ENCODE measurements around the gene PTPRT.

Gene PTPRT

GRCh38 chr20:42708266-42708665, 481.4 kb downstream of the PTPRT start:
- no peak for TF ChIP-seq SUZ12 (IDR thresholded peaks at IDR 0.05)
- no peak for TF ChIP-seq CTBP1 (IDR thresholded peaks at IDR 0.05; ENCODE audit: borderline replicate concordance)
- no peak for TF ChIP-seq NFRKB (IDR thresholded peaks at IDR 0.05)
- no peak for TF ChIP-seq LEF1 (IDR thresholded peaks at IDR 0.05; ENCODE audit: borderline replicate concordance)
- no peak for TF ChIP-seq FOXM1 (IDR thresholded peaks at IDR 0.05; ENCODE audit: borderline replicate concordance)
- no peak for TF ChIP-seq L3MBTL2 (conservative IDR thresholded peaks at IDR 0.05)
- no peak for TF ChIP-seq SP1 (IDR thresholded peaks at IDR 0.05)
- TF ChIP-seq BHLHE40 (IDR thresholded peaks at IDR 0.05; ENCODE audit: borderline replicate concordance): no peak
- no peak for DNase-seq (ENCODE audit: extremely low spot score)
- CTCF ChIA-PET: no interaction called here
- POLR2A ChIA-PET: no interaction called here

- no peak for TF ChIP-seq ZNF384 (IDR thresholded peaks at IDR 0.05)
- no peak for TF ChIP-seq SUZ12 (IDR thresholded peaks at IDR 0.05)
- no peak for TF ChIP-seq FOXA1 (IDR thresholded peaks at IDR 0.05)
- TF ChIP-seq HDGF (IDR thresholded peaks at IDR 0.05; ENCODE audit: borderline replicate concordance): no peak
- TF ChIP-seq NFRKB (IDR thresholded peaks at IDR 0.05): no peak
- TF ChIP-seq CTBP1 (IDR thresholded peaks at IDR 0.05; ENCODE audit: borderline replicate concordance): no peak
- TF ChIP-seq ELF4 (IDR thresholded peaks at IDR 0.05): no peak
- TF ChIP-seq LEF1 (IDR thresholded peaks at IDR 0.05; ENCODE audit: borderline replicate concordance): no peak
- TF ChIP-seq FOXK2 (IDR thresholded peaks at IDR 0.05): no peak
- TF ChIP-seq ARNT (IDR thresholded peaks at IDR 0.05): no peak
- TF ChIP-seq FOXM1 (IDR thresholded peaks at IDR 0.05; ENCODE audit: borderline replicate concordance): no peak
- TF ChIP-seq SP1 (IDR thresholded peaks at IDR 0.05): no peak
- no peak for TF ChIP-seq PKNOX1 (IDR thresholded peaks at IDR 0.05)
- no peak for TF ChIP-seq L3MBTL2 (conservative IDR thresholded peaks at IDR 0.05)
- no peak for TF ChIP-seq BHLHE40 (IDR thresholded peaks at IDR 0.05; ENCODE audit: borderline replicate concordance)
- no peak for TF ChIP-seq TARDBP (IDR thresholded peaks at IDR 0.05)
- ChIA-PET POLR2A (no interaction called here), CTCF (no interaction called here)
- DNase-seq (ENCODE audit: extremely low spot score): no peak
These were observed 482.9 kb downstream of the PTPRT start for GRCh38 chr20:42706759-42707158.

GRCh38 chr20:42705550-42705949, 484.2 kb downstream of the PTPRT start:
- no peak for DNase-seq (ENCODE audit: extremely low spot score)
- TF ChIP-seq PKNOX1 (IDR thresholded peaks at IDR 0.05): no peak
- no peak for TF ChIP-seq ELF4 (IDR thresholded peaks at IDR 0.05)
- TF ChIP-seq BHLHE40 (IDR thresholded peaks at IDR 0.05; ENCODE audit: borderline replicate concordance): no peak
- TF ChIP-seq FOXA1 (IDR thresholded peaks at IDR 0.05): no peak
- no peak for TF ChIP-seq L3MBTL2 (conservative IDR thresholded peaks at IDR 0.05)
- no peak for TF ChIP-seq NFRKB (IDR thresholded peaks at IDR 0.05)
- POLR2A ChIA-PET: no interaction called here
- CTCF ChIA-PET: no interaction called here

GRCh38 chr20:42703744-42704143, 486.0 kb downstream of the PTPRT start:
- ChIA-PET POLR2A (no interaction called here), CTCF (no interaction called here)
- no peak for DNase-seq (ENCODE audit: extremely low spot score)
- TF ChIP-seq HDGF (IDR thresholded peaks at IDR 0.05; ENCODE audit: borderline replicate concordance) (no peak), PKNOX1 (IDR thresholded peaks at IDR 0.05) (no peak), TARDBP (IDR thresholded peaks at IDR 0.05) (no peak), CTBP1 (IDR thresholded peaks at IDR 0.05; ENCODE audit: borderline replicate concordance) (no peak), L3MBTL2 (conservative IDR thresholded peaks at IDR 0.05) (no peak), ARNT (IDR thresholded peaks at IDR 0.05) (no peak), LEF1 (IDR thresholded peaks at IDR 0.05; ENCODE audit: borderline replicate concordance) (no peak), FOXK2 (IDR thresholded peaks at IDR 0.05) (no peak), ZNF384 (IDR thresholded peaks at IDR 0.05) (no peak)

- TF ChIP-seq ARNT (IDR thresholded peaks at IDR 0.05) (no peak), SUZ12 (IDR thresholded peaks at IDR 0.05) (no peak)
- POLR2A ChIA-PET: no interaction called here
- DNase-seq (ENCODE audit: extremely low spot score): no peak
- CTCF ChIA-PET: no interaction called here
These were observed 487.8 kb downstream of the PTPRT start for GRCh38 chr20:42701948-42702347.

- ChIA-PET CTCF (no interaction called here), POLR2A (no interaction called here)
- no peak for DNase-seq (ENCODE audit: extremely low spot score)
- TF ChIP-seq SUZ12 (IDR thresholded peaks at IDR 0.05): no peak
- TF ChIP-seq CTBP1 (IDR thresholded peaks at IDR 0.05; ENCODE audit: borderline replicate concordance): no peak
- TF ChIP-seq ELF4 (IDR thresholded peaks at IDR 0.05): no peak
- TF ChIP-seq ARNT (IDR thresholded peaks at IDR 0.05): no peak
- TF ChIP-seq L3MBTL2 (conservative IDR thresholded peaks at IDR 0.05): no peak
- no peak for TF ChIP-seq LEF1 (IDR thresholded peaks at IDR 0.05; ENCODE audit: borderline replicate concordance)
- TF ChIP-seq TARDBP (IDR thresholded peaks at IDR 0.05): no peak
- TF ChIP-seq SP1 (IDR thresholded peaks at IDR 0.05): no peak
- no peak for TF ChIP-seq FOXK2 (IDR thresholded peaks at IDR 0.05)
These were observed 489.3 kb downstream of the PTPRT start for GRCh38 chr20:42700372-42700771.

GRCh38 chr20:42697962-42698361, 491.7 kb downstream of the PTPRT start:
- TF ChIP-seq TARDBP (IDR thresholded peaks at IDR 0.05) (no peak), FOXA1 (IDR thresholded peaks at IDR 0.05) (no peak), ELF4 (IDR thresholded peaks at IDR 0.05) (no peak), FOXK2 (IDR thresholded peaks at IDR 0.05) (no peak)
- ChIA-PET CTCF (no interaction called here), POLR2A (no interaction called here)
- DNase-seq (ENCODE audit: extremely low spot score): no peak
